Skeletal muscle cell (primary cell): ENCODE data around the gene BBS9.
"Not testable (repeated sequence)": the region's sequence is repeated elsewhere in the genome, so short reads cannot be mapped to it uniquely, and the experiment has no call there.

Source experiments
- DNase-seq: peaks from one replicate; pipeline ENCODE4 v3.0.0-alpha.2; 2010; ENCODE audit warnings: low read depth
- H3K4me3 ChIP-seq: 2 replicates; pipeline ENCODE4 v1.5.1; 2011; ENCODE audit warnings: low read depth, mild to moderate bottlenecking, control low read depth, low read length, moderate library complexity

Gene BBS9

DNA sequence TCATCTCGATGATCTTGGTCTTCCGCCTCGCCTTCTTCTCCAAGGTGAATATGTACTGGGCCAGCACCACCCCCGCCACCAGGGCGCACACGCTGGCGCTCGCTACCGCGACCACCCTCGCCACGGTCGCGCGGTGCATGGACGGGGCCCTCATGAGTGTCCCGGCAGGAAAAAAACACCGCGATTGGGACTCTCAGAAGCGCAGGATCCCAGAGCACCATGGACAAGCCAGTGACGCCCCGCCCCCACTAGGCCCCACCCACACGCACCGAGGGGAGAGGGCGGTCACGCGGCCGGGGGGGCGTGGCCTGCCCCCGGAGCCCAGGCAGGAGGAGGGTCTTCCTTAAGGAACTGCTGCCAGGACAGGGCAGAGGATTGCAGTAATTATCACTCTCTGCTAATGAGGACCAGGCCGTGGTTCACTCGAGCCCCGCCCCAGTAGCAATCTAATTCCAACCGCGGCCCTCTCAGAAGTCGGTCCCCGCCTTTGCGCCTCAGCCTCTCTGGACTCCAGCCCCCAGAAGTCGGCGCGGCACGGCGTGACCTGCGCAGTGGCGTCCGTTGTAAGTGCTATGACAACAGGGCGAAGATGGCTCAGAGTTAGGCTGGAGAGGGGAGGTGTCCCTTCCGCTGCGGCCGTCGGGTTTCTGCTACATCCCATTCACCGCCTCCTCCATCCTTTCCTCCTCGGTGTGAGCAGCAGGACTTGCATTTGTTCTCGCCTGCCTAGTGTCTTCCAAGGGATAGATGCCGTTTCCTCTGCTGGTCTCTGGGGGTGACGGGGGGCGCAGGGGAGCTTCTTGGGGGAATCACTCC is at the start of gene BBS9:
TSS of gene BBS9 (plus strand) at position 575 of the 816 bp plus-strand sequence. CDS start 16,689 bp downstream, outside the sequence.
- H3K4me3 ChIP-seq: peak within 1 kb of the TSS; percentile 85
- peak; percentile 84 for DNase-seq

DNA sequence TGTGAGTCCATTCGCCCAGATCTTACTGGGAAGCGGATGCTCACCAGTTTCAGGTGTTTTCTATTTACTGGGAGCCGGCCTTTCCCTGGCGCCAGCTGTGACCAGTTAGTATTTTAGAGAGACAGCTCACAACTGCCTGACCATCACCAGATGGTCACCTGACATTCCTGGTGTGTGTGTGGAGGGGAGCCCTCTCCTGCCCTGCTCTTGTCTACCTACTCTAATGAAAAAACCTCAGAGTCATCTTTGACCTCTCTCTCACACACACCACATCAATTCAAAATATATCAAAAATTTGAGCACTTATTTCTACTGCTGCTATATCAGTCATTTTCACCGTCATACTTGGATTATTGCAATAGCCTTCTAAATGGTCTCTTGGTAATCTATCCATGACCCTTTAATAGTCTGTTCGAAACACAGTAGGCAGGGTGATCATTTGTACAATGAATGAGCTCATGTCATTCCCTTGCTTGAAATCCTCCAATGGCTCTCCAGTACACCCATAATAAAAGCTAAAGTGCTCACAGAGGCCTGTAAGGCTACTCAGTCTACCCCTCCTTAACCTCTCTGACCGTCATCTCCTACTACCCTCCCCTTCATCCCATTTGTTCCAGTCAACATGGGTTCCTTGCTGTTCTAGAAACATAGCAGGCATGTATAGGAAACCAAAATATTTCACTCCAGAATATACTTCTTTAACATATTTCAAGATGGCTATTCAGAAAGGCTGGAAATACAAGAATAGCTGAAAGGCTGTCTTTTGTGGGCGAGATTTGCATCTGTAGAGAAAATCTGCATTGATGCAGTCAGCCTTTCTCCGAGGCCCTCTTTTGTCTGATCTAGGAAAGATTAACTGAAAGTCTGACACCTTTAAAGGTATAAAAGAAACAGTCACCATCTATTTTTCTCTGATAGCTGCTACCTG is 49.3 kb upstream of the BBS9 start:
- DNase-seq: no peak
- H3K4me3 ChIP-seq: no peak overlapping the region

DNA sequence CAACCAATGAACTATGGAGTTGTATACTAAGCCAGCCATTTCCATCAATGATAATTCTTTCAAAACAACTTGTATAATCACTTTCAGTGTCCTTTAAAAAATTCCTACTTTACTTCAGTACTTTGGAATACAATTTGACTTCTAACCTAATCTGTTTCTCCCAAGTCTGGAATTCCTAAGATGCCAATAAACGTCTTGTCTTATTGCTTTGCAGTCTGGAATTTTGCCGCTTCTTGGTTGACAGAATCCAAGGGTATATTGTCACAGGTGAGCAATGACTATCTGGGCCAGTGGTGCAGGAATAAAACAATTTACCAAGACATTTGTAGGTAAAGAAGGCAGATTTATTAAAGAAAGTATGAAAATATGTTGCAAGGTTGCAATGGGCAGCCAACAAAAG is 42.0 kb upstream of the BBS9 start:
- no peak overlapping the region for H3K4me3 ChIP-seq
- no peak for DNase-seq

DNA sequence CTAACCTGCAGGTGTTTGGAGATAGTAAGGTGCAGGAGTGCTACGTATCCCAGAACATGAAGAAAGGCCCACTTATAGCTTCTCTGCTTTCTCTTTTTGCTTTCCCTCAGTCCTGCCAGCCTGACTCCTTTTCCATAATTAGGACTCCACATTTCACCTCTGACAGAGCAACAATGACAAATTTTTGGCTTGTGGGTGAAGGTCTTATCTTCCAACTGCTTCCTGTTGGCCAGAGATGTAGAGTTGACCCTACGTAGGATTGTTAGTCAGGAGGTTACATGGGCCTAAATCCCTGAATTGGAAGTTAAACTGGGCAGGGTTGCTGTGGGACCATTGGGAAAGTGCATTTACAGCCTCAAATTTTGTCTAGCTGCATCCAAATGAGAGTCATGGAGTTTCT is 41.5 kb upstream of the BBS9 start:
- no peak for DNase-seq
- no peak overlapping the region for H3K4me3 ChIP-seq

DNA sequence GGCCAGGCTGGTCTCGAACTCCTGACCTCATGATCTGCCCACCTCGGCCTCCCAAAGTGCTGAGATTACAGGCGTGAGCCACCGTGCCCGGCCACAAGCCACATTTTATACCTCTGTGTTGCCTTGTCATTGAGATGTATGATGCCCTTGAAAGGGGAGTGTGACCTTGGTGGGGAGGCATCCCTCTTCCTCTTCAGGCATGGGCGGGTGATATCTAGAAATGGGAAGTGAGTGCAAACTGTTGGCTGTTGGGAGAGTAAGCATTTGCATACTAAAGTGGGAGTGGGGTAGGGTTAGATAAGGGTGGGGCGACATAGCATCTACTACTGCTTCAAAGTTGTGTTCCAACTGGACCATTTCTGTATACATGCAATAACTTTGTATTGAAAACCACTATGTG is 40.2 kb upstream of the BBS9 start:
- DNase-seq: no peak
- no peak overlapping the region for H3K4me3 ChIP-seq

DNA sequence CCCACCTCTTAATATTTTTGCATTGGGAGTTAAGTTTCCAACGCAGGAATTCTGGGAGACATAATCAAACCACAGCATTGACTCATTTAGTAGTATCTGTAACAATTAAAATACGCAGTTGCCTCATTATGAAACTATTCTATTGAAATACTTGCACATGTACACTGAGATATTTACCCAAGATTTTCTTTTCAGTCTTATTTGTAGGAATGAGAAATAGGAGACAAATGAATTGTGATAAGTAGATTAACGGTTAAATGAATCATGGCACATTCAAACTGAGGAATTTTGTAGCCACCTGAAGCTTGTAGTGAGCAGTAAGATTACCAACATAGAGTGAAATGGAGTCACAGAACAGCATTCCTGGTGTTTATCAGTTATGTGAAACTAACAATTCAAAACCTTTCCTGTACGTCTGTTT is 38.2 kb upstream of the BBS9 start:
- no peak overlapping the region for H3K4me3 ChIP-seq
- no peak for DNase-seq

DNA sequence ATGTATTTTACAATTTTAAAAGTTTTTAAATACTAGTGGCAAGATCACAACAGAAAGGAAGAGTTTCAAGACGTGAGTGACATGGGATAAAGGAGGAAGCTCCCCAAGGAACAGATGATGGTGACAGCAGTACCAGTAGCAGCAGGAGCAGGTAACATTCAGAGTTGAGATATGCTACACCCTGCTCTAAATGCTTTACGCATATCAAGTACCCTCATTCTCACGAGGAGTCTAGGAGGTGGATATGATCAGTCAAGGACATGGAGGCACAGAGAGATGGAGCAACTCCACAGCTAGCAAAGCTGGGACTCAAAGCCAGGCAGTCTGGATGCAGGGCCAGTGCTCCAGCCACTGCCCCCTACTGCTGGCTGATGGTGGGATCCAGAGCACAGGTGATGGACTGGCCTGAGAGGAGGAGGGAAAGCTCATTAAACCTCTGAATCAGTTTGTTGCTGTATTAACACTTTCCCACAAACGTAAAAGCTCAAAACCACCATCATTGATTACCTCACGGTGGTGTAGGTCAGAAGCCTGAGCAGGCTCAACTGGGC is 37.6 kb upstream of the BBS9 start:
- no peak for DNase-seq
- H3K4me3 ChIP-seq: no peak overlapping the region

DNA sequence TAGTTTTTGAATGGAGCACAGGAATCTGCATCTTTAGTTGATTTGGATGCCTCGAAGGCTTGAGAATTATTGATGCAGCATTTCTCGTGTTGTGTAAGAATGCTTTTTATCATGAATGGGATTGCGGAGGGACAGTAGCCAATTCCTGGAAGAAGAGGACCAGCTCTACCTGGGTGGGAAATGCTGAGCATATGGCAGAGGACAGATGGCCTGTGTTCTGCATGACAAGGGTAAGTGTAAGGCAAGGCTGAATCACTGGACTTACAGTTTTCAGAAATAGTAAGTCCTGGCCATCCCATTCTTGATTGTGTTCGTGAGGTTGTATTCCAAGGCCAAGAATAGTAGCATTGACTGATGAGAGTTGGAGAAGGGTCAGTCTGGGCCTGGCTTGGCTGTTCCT is 36.1 kb upstream of the BBS9 start:
- no peak overlapping the region for H3K4me3 ChIP-seq
- no peak for DNase-seq

DNA sequence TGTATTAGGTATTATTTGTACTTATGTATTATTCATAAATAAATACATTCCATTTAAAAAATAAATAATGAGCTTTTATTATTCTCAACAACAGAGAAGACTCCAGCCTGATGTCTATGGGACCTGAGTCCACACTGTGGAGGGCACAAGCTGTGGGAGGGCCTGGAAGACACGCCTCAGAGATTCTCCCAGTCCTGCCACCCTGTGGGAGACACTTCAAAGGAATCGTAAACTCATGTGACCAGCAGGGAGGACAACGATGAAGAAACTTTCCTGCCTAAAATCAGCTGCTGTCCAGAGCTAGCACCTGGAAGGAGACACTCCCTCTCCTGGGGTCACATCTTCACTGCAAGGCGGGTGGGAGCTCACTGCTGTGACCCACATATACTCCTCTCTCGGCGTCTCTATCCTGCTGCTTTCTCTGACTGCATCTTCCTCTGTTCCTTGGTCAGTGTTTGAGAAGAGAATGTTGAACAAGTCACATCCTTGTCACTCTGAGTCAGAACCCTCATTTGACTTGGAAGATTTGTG is 34.6 kb upstream of the BBS9 start:
- DNase-seq, H3K4me3 ChIP-seq: not testable (repeated sequence)

DNA sequence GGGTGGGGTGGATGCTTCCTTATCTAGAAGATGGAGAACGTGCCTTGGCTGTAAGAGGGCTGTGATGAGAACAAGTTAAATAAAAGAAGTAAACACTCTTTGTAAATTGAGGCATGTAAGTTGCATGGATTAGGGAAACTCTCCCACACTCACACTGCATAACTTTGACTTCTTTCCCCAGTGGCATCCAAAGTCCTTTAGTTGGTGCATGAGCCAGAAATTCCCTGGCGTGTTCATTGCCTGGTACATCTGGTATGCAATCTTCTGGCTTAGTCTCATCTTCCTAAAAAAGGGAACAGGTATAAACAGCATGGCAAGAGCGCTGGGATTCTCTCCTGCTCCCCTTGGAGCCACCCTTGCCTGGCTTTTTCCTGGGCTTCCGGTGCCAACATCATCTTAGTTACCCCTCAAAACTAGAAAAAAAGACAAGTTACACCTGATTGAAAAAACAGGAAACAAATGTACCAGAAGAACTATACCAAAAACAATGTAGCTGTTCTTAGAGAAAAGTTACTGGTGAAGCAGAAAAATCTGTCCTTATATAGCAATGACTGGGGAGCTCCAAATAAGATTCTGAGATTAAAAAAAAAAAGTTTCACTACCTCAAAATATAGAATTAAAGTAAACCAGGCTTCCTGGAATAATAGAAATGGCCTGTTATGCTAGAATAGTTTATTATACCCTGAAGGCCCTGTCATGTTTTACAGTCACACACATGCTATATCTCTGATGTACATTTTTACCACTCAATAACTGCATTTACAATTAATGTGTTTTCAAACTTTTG is 30.0 kb upstream of the BBS9 start:
- DNase-seq: no peak
- no peak overlapping the region for H3K4me3 ChIP-seq

DNA sequence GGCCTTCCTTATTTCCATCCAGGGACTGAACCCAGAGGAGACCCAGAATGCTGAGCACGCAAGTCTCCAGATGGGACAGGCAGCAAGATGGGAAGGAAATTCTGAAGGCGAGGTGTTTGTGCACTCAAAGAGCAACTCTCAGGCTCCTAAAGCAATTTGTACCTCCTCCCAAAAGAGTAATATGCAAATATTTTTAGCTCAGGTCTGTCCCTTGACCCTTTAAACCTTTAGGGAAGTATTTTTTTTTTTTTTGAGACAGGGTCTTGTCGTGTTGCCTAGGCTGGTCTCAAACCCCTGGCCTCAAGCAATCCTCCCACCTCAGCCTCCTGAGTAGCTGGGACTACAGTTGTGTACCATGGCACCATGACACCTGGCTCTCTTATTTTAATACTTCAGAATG is 28.6 kb upstream of the BBS9 start:
- H3K4me3 ChIP-seq: no peak overlapping the region
- DNase-seq: no peak

DNA sequence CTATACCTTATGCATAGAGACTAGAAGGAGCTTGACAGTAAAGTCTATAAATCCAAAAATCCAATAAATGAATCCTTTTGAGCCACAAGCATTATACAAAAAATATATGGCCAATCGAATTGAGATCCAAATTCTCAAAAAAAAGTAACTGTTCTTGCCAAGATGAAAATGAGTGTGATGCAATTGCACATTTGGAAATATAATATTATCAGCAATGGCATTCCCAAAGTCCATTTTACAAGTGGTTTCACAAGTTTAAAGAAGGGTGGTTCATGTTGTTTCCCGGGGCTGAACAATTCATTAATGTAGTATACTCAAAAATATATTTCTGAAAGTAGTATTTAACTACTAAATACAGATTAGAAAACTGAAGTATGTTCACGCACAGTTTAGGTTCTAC is 27.5 kb upstream of the BBS9 start:
- no peak overlapping the region for H3K4me3 ChIP-seq
- no peak for DNase-seq

DNA sequence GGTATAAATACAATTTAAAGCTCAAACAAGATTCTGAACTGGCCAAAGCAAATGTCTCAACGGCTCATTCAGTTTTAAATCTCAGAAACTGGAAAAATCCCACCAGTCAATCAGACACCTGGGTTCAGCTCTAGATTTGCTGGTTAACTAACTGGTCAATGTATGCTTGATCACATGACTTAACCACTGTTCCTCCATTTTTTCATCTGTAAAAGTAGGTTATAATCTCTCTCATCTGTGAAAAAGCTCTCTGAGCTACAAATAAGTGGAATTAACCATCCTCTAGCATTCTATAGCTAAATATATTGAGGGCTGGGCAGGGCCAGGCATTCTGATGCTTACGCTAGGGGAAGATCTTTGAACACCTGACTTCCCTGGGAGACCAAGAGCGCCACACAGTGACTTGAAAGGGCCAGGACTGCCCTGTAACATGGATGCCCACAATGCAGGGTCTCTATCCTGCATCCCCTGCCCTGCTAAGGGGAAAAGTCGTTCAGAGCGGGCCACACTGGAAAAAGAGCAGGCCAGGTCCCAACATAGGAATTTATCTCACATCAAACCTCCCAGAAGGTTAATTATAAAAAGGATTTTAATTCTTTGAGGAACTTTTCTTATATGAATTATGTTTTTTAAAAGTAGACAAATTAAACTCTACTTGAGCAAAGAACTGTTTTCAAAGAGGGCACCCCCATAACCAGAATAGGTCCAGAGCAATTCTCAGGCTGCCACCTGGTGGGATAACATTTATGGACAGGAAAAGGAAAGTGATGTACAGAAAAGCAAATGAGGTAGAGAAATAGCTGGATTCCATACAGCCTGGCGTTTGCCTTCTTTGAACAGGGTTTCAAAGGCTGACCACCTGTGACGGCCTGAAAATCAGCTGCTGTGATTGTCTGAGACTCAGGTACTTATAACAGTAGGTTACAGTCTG is 22.0 kb upstream of the BBS9 start:
- DNase-seq: peak; percentile 10
- peak overlapping the region; percentile 77 for H3K4me3 ChIP-seq

DNA sequence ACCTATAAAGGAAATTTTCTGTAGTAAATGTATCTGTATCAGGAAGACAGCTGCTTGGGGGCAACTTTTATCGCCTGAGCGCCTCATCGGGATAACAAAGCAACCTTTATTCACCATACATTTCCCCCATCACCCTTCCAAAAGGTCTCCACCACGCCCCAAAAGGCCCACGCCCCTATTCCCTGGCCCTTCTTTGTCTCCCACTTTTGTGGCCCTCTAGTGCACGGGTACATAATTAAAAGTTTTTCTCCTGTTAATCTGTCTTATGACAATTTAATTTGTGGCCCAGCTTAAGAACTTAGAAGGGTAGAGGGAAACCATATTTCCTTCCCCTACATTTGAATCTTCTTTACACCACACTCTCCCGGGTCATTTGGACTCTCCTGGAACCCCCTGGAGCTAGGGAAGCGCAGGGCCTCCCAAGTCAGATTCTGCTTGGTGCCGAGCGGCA is 20.8 kb upstream of the BBS9 start:
- DNase-seq: no peak
- peak overlapping the region; percentile 77 for H3K4me3 ChIP-seq

DNA sequence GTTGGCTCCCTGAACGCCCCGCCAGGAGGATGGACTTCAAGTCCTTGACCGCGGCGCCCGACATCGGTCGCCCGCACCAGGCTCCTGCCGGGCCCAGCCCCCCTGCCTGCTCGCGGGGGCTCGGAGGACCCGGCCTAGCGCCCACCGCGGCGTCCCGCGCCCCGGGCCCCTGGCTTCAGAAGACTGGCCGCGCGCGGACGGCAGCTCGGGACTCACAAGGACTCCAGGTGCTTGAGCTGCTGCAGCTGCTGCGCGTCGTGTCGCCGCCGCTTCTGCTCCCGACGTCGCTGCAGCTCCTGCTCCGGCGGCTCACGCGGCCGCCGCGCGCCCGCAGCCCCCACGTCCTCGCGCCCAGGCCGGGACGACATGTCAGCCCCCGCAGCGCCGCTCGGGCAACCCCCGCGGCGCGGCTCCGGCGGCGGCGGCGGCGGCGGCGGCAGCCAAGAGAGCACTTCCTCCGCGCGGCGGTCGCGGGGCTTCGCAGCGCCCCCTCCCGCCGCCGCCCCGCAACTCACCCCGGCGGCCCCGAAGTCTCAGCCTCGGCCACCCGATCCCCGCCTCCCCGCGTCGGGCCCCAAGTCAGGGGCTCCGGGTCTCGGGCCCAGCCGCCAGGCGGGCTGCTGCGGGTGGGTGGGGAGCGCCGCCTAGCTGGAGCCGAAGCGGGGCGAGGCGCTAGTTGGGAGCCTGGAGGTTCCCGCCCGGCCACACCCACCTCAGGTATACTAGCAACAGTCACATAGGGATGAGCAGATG is 20.2 kb upstream of the BBS9 start, which contains the start of gene RP9:
TSS of gene RP9 (minus strand) at position 400 of the 753 bp plus-strand sequence. CDS start at position 368, 32 bp downstream.
- DNase-seq: peak; percentile 5
- H3K4me3 ChIP-seq: peak within 1 kb of the TSS; percentile 77

DNA sequence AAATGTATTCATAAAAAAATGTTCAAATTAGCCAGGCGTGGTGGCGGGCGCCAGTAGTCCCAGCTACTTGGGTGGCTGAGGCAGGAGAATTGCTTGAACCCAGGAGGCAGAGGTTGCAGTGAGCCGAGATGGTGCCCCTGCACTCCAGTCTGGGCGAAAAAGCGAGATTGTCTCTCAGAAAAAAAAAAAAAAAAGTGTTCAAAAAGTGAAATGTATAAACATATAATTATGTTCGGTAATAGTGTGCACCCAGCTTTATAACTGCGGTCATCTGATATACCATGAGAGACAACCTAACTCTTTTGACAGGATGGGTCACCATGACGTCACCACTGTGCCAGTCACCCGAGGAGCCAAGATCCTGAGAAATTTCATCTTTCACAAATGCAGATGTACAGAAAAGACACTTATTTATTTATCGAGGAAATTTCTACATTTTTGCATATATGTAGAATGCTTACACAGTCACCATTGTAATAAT is 19.6 kb upstream of the BBS9 start:
- no peak for DNase-seq
- peak overlapping the region; percentile 77 for H3K4me3 ChIP-seq

DNA sequence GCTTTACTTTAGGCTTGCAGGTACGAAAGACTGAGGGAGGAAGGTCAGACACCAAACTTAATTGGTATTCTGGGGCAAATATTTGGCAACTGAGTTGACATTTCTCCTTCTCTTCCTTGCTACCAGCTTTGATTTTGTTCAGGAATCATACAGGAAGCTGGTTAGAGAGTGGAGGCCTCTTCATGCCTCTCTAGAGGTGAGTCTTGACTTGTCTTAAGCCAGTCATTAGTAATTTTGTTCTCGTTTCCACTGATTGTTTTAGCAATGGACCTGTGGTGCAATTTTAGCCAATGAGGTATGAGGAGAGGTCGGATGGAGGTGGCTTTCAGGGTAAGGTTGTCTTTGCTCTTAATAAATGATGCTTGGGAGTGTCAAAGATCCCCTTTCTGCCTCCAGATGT is 17.8 kb upstream of the BBS9 start:
- DNase-seq: no peak

More for the DNA sequence above, 17.8 kb upstream of the BBS9 start:
- H3K4me3 ChIP-seq: no peak overlapping the region
